Measurements from ENCODE around the gene TMEM52. TPM values are rescaled to one million over a fixed set of nuclear protein-coding genes. Genes with fewer than 3 reads are reported as not detected.

The TMEM52 gene
- total RNA-seq, 4 donors from 2014 or later = 2.9 to 6.4 (median 4.1) TPM

DNA sequence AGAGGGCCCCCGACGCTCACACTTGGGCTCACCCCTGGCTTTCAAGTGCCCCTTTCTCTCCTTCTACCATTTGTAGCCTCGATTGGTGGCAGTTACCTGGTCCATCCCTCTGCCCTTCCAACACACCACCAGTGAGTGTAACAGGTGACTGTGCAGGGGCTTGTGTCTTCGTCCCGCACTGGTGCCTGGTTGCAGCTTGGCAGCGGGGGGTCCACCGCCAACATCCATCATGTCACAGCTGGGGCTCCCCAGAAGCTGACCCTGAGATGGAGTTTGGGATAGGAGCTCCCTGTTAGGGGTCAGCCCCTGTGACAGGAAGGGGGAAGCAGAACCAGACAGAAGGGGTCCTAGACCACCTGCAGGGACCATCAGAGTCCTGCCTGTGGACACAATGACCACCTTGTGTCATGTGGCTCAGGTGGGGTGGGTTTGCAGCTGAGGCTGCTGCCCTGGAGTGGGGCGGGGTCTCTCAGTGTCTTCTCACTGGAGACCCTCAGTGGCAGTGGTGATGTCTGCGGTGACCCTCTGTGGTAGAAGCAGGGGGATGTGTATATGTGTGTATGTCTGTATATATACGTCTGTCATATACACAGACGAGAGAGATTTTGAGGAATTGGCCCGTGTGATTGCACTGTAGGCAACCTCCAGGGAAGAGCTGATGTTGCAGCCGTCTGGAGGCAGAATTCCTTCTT is 7.6 kb downstream of the TMEM52 start:
- TF ChIP-seq, protein P1, sequence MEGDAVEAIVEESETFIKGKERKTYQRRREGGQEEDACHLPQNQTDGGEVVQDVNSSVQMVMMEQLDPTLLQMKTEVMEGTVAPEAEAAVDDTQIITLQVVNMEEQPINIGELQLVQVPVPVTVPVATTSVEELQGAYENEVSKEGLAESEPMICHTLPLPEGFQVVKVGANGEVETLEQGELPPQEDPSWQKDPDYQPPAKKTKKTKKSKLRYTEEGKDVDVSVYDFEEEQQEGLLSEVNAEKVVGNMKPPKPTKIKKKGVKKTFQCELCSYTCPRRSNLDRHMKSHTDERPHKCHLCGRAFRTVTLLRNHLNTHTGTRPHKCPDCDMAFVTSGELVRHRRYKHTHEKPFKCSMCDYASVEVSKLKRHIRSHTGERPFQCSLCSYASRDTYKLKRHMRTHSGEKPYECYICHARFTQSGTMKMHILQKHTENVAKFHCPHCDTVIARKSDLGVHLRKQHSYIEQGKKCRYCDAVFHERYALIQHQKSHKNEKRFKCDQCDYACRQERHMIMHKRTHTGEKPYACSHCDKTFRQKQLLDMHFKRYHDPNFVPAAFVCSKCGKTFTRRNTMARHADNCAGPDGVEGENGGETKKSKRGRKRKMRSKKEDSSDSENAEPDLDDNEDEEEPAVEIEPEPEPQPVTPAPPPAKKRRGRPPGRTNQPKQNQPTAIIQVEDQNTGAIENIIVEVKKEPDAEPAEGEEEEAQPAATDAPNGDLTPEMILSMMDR (IDR thresholded peaks at IDR 0.05) = no peak
- TF ChIP-seq POLR2A (IDR thresholded peaks at IDR 0.05) = no peak
- intact Hi-C loops (cut with DNase I; ENCODE audit: low total_unique reads) = no loop called here
- DNase-seq (ENCODE audit: low spot score in 2 of 2) = no peak
- WGBS, 2 donors = 86 to 91% methylated on average over 13 of the region's 13 CpGs
- no peak overlapping the region for H3K4me3 ChIP-seq (ENCODE audit: low read depth, poor library complexity, severe bottlenecking)

GRCh38 chr1:1910651-1911331 is 8.3 kb downstream of the TMEM52 start:
- WGBS, 2 donors = 94 to 95% methylated on average over 13 to 22 of the region's 22 CpGs
- no peak for TF ChIP-seq POLR2A (IDR thresholded peaks at IDR 0.05)
- TF ChIP-seq, protein P1 (IDR thresholded peaks at IDR 0.05) = no peak
- DNase-seq (ENCODE audit: low spot score in 2 of 2) = peak in 1 of 2 donors; percentile 84

DNA sequence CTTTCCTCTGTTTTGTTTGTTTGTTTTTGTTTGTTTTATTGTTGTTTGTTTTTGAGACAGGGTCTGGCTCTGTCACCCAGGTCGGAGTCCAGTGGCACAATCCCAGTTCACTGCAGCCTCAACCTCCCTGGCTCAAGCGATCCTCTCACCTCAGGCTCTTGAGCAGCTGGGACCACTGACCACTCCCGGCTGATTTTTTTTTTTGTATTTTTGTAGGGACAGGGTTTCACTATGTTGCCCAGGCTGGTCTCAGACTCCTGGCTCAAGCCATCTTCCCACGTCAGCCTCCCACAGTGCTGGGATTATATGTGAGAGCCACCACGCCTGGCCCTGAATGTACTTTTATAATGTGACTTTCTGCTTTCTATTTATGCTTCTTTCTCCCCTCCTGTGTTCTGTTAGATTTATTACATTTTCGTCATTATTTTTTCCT is 9.0 kb downstream of the TMEM52 start:
- H3K4me3 ChIP-seq (ENCODE audit: low read depth, poor library complexity, severe bottlenecking) = no peak overlapping the region

More at GRCh38 chr1:1910651-1911331, 8.3 kb downstream of the TMEM52 start:
- intact Hi-C loops (cut with DNase I; ENCODE audit: low total_unique reads) = no loop called here
- H3K4me3 ChIP-seq (ENCODE audit: low read depth, poor library complexity, severe bottlenecking) = no peak overlapping the region

GRCh38 chr1:1908506-1908791 is 10.6 kb downstream of the TMEM52 start:
- intact Hi-C loops (cut with DNase I; ENCODE audit: low total_unique reads) = loop anchor here (10.0 kb wide), 1 partner anchor 154 kb away; no protein-coding TSS in a partner anchor
- no peak for TF ChIP-seq POLR2A (IDR thresholded peaks at IDR 0.05)
- TF ChIP-seq, protein P1 (IDR thresholded peaks at IDR 0.05) = no peak
- 0 to 4% methylated on average over 3 to 15 of the region's 21 CpGs for WGBS, 2 donors
- peak overlapping the region; percentile 35 for H3K4me3 ChIP-seq (ENCODE audit: low read depth, poor library complexity, severe bottlenecking)
- peak in 1 of 2 donors; percentile 91 for DNase-seq (ENCODE audit: low spot score in 2 of 2)

More for the DNA sequence above, 9.0 kb downstream of the TMEM52 start:
- TF ChIP-seq, protein P1 (IDR thresholded peaks at IDR 0.05) = no peak
- TF ChIP-seq POLR2A (IDR thresholded peaks at IDR 0.05) = no peak
- intact Hi-C loops (cut with DNase I; ENCODE audit: low total_unique reads) = no loop called here
- WGBS, 2 donors = 76 to 82% methylated on average over 6 of the region's 6 CpGs
- no peak for DNase-seq (ENCODE audit: low spot score in 2 of 2)

GRCh38 chr1:1907098-1907736 is 11.9 kb downstream of the TMEM52 start:
- TF ChIP-seq, protein P1 (IDR thresholded peaks at IDR 0.05) = no peak
- TF ChIP-seq POLR2A (IDR thresholded peaks at IDR 0.05) = no peak
- intact Hi-C loops (cut with DNase I; ENCODE audit: low total_unique reads) = loop anchor here (10.0 kb wide), 1 partner anchor 152 kb away; no protein-coding TSS in a partner anchor
- no peak overlapping the region for H3K4me3 ChIP-seq (ENCODE audit: low read depth, poor library complexity, severe bottlenecking)
- peak in 1 of 2 donors; percentile 87 for DNase-seq (ENCODE audit: low spot score in 2 of 2)
- 17 to 45% methylated on average over 6 to 8 of the region's 8 CpGs for WGBS, 2 donors
